ENCODE measurements around the gene SFXN5. TPM values are rescaled to one million over a fixed set of nuclear protein-coding genes. Genes with fewer than 3 reads are reported as not detected.

SFXN5 gene
- total RNA-seq, 1 experiment from 2014 or later = 11.3 TPM

DNA sequence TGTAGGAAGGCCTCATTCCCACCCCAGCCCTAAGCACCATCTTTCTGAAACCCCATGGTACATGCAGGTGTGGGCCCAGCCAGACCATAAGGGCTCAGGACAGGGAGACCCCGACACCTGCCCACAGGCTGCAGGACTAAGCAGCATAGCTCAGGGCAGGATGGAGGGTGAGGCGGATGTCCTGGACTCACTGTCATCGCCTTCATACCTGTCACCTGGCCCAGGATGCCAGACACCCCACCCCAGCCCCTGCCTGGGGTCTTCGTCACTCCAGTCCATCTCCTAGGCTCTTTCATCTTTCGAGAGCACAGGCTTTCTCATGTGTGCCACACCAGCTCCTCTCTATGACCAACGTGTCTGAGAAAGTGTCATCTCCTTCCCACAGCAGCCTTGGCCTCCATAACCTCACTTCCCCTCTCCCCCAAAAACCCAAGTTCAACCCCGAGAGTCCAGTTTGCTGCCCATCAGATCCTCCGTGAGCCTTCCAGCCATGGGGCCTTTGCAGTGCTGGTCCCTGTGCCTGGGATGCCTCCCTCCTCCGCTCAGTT, 82.7 kb downstream of the SFXN5 start:
- intact Hi-C loops (cut with micrococcal nuclease; ENCODE audit: unreplicated experiment) = no loop called here
- H3K27ac Mint-ChIP-seq (ENCODE audit: unreplicated experiment) = no peak overlapping the region
- CTCF ChIA-PET = no interaction called here
- TF ChIP-seq, protein P1, sequence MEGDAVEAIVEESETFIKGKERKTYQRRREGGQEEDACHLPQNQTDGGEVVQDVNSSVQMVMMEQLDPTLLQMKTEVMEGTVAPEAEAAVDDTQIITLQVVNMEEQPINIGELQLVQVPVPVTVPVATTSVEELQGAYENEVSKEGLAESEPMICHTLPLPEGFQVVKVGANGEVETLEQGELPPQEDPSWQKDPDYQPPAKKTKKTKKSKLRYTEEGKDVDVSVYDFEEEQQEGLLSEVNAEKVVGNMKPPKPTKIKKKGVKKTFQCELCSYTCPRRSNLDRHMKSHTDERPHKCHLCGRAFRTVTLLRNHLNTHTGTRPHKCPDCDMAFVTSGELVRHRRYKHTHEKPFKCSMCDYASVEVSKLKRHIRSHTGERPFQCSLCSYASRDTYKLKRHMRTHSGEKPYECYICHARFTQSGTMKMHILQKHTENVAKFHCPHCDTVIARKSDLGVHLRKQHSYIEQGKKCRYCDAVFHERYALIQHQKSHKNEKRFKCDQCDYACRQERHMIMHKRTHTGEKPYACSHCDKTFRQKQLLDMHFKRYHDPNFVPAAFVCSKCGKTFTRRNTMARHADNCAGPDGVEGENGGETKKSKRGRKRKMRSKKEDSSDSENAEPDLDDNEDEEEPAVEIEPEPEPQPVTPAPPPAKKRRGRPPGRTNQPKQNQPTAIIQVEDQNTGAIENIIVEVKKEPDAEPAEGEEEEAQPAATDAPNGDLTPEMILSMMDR (IDR thresholded peaks at IDR 0.05; ENCODE audit: unreplicated experiment) = no peak
- no peaks in the 10 kb centered on the region for H3K27me3 Mint-ChIP-seq (ENCODE audit: unreplicated experiment)
- no peaks in the 10 kb centered on the region for H3K4me1 Mint-ChIP-seq (ENCODE audit: low read depth, unreplicated experiment)
- no peaks in the 10 kb centered on the region for H3K36me3 Mint-ChIP-seq (ENCODE audit: insufficient read depth, unreplicated experiment)
- H3K9me3 Mint-ChIP-seq (ENCODE audit: low read depth, unreplicated experiment) = no peaks in the 10 kb centered on the region
- BruUV-seq (replicated peaks) = no TSS peak
- H3K4me3 Mint-ChIP-seq (ENCODE audit: low read depth, unreplicated experiment) = no peak overlapping the region
- DNase-seq = no peak

DNA sequence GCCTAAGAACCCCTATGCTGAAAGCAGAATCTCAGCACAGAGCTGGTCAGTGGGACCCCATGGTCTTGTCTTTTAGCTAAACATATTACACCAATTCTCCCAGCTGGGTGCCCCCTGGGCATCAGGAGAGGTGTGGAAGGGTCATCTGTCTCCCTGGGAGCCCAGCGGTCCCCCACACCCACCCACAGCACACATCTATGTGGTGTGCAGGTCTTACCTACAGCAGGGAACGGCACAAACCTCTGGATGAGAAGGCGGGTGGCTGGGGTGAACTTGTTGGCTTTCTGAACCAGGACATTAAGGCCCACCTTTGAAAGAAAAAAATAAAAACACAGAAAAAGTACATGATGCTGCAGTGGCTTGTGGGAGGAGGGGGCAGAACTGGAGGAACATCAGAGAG, 83.5 kb downstream of the SFXN5 start:
- TF ChIP-seq, protein P1 (IDR thresholded peaks at IDR 0.05; ENCODE audit: unreplicated experiment) = no peak
- no peaks in the 10 kb centered on the region for H3K9me3 Mint-ChIP-seq (ENCODE audit: low read depth, unreplicated experiment)
- H3K27me3 Mint-ChIP-seq (ENCODE audit: unreplicated experiment) = no peaks in the 10 kb centered on the region
- H3K4me1 Mint-ChIP-seq (ENCODE audit: low read depth, unreplicated experiment) = no peaks in the 10 kb centered on the region
- CTCF ChIA-PET = no interaction called here
- H3K27ac Mint-ChIP-seq (ENCODE audit: unreplicated experiment) = no peak overlapping the region
- BruUV-seq (replicated peaks) = no TSS peak
- intact Hi-C loops (cut with micrococcal nuclease; ENCODE audit: unreplicated experiment) = no loop called here
- H3K4me3 Mint-ChIP-seq (ENCODE audit: low read depth, unreplicated experiment) = no peak overlapping the region
- no peak for DNase-seq
- no peaks in the 10 kb centered on the region for H3K36me3 Mint-ChIP-seq (ENCODE audit: insufficient read depth, unreplicated experiment)

- TF ChIP-seq, protein P1 (IDR thresholded peaks at IDR 0.05; ENCODE audit: unreplicated experiment) = no peak
- CTCF ChIA-PET = interaction anchor here (1.3 kb wide), 2 partner anchors 12 to 191 kb away, joined by 6 read pairs; no protein-coding TSS in a partner anchor
- Mint-ChIP-seq H3K4me1 (ENCODE audit: low read depth, unreplicated experiment) (no peaks in the 10 kb centered on the region), H3K4me3 (ENCODE audit: low read depth, unreplicated experiment) (no peak overlapping the region), H3K36me3 (ENCODE audit: insufficient read depth, unreplicated experiment) (no peaks in the 10 kb centered on the region), H3K9me3 (ENCODE audit: low read depth, unreplicated experiment) (no peaks in the 10 kb centered on the region), H3K27me3 (ENCODE audit: unreplicated experiment) (no peaks in the 10 kb centered on the region), H3K27ac (ENCODE audit: unreplicated experiment) (no peak overlapping the region)
- intact Hi-C loops (cut with micrococcal nuclease; ENCODE audit: unreplicated experiment) = no loop called here
- BruUV-seq (replicated peaks) = no TSS peak
- DNase-seq = no peak
Measured at GRCh38 chr2:72985891-72986683, 85.4 kb downstream of the SFXN5 start.

GRCh38 chr2:72985136-72985535, 86.4 kb downstream of the SFXN5 start:
- DNase-seq = no peak
- CTCF ChIA-PET = interaction anchor here (0.6 kb wide), 1 partner anchor 16 kb away, joined by 4 read pairs; no protein-coding TSS in a partner anchor
- no peaks in the 10 kb centered on the region for H3K9me3 Mint-ChIP-seq (ENCODE audit: low read depth, unreplicated experiment)
- no peaks in the 10 kb centered on the region for H3K27me3 Mint-ChIP-seq (ENCODE audit: unreplicated experiment)
- H3K36me3 Mint-ChIP-seq (ENCODE audit: insufficient read depth, unreplicated experiment) = no peaks in the 10 kb centered on the region
- H3K27ac Mint-ChIP-seq (ENCODE audit: unreplicated experiment) = no peak overlapping the region
- H3K4me3 Mint-ChIP-seq (ENCODE audit: low read depth, unreplicated experiment) = no peak overlapping the region
- no TSS peak for BruUV-seq (replicated peaks)
- no peaks in the 10 kb centered on the region for H3K4me1 Mint-ChIP-seq (ENCODE audit: low read depth, unreplicated experiment)
- intact Hi-C loops (cut with micrococcal nuclease; ENCODE audit: unreplicated experiment) = no loop called here
- TF ChIP-seq, protein P1 (IDR thresholded peaks at IDR 0.05; ENCODE audit: unreplicated experiment) = no peak
